Activated T-cell treated with anti-CD3 and anti-CD28 coated beads, Interleukin-2, amount 50 U/mL, for 4 hours (primary cell): ENCODE measurements around the gene RASGEF1C. TPM values are rescaled to one million over a fixed set of nuclear protein-coding genes. Genes with fewer than 3 reads are reported as not detected.

Experiments
- ATAC-seq, 2 donors: fragments of 200-7000 bp; cut with Tn5 transposase; one replicate each; pipeline ENCODE4 v1.10.0; 2021
- DNase-seq: peaks from one replicate; pipeline ENCODE4 v3.0.0-alpha.2; 2020
- H3K27me3 Mint-ChIP-seq: one replicate; pipeline ENCODE4 v1.8.0; 2021; ENCODE audit warnings: low read depth, mixed read lengths
- H3K36me3 Mint-ChIP-seq: one replicate; pipeline ENCODE4 v1.8.0; 2022; ENCODE audit warnings: mixed read lengths; ENCODE audit not compliant: insufficient read depth
- H3K4me1 Mint-ChIP-seq: one replicate; pipeline ENCODE4 v1.8.0; 2021; ENCODE audit warnings: low read depth, mixed read lengths
- H3K4me3 Mint-ChIP-seq: one replicate; pipeline ENCODE4 v1.8.0; 2021; ENCODE audit warnings: mild to moderate bottlenecking, moderate library complexity, mixed read lengths
- H3K9me3 Mint-ChIP-seq: one replicate; pipeline ENCODE4 v1.8.0; 2021; ENCODE audit warnings: mixed read lengths
- total RNA-seq, 3 donors: library from RNA; stranded (reverse); gene quantifications; one replicate each; pipeline ENCODE4 v1.2.1, GENCODE V29; 2021

The RASGEF1C gene
- total RNA-seq, 3 donors from 2014 or later, result not detected

- Mint-ChIP-seq H3K4me3 (no peak overlapping the region), H3K4me1 (no peaks in the 10 kb centered on the region), H3K27me3 (peaks cover 8% of the 10 kb centered on the region), H3K9me3 (peaks cover 4% of the 10 kb centered on the region), H3K36me3 (no peaks in the 10 kb centered on the region)
- DNase-seq, result no peak
- ATAC-seq, result no peak
Measured at GRCh38 chr5:180179442-180180420, 29.3 kb downstream of the RASGEF1C start.

- no peak for ATAC-seq
- no peak overlapping the region for H3K4me3 Mint-ChIP-seq
- no peaks in the 10 kb centered on the region for H3K36me3 Mint-ChIP-seq
- peaks cover 4% of the 10 kb centered on the region for H3K9me3 Mint-ChIP-seq
- no peak for DNase-seq
- H3K27me3 Mint-ChIP-seq, result peaks cover 8% of the 10 kb centered on the region
- no peaks in the 10 kb centered on the region for H3K4me1 Mint-ChIP-seq
Measured at GRCh38 chr5:180178531-180179441, 30.2 kb downstream of the RASGEF1C start.

- DNase-seq (no peak), ATAC-seq (no peak)
- no peaks in the 10 kb centered on the region for H3K9me3 Mint-ChIP-seq
- peaks cover 6% of the 10 kb centered on the region for H3K27me3 Mint-ChIP-seq
- H3K4me3 Mint-ChIP-seq, result no peak overlapping the region
- no peaks in the 10 kb centered on the region for H3K4me1 Mint-ChIP-seq
- no peaks in the 10 kb centered on the region for H3K36me3 Mint-ChIP-seq
Measured at GRCh38 chr5:180176191-180176590, 32.8 kb downstream of the RASGEF1C start.

- Mint-ChIP-seq H3K9me3 (no peaks in the 10 kb centered on the region), H3K27me3 (peaks cover 11% of the 10 kb centered on the region), H3K4me3 (no peak overlapping the region), H3K36me3 (no peaks in the 10 kb centered on the region), H3K4me1 (no peaks in the 10 kb centered on the region)
- ATAC-seq (no peak), DNase-seq (no peak)
Measured at GRCh38 chr5:180175015-180175431, 34.0 kb downstream of the RASGEF1C start.

GRCh38 chr5:180174587-180174972, 34.4 kb downstream of the RASGEF1C start:
- Mint-ChIP-seq H3K36me3 (no peaks in the 10 kb centered on the region), H3K9me3 (no peaks in the 10 kb centered on the region), H3K27me3 (peaks cover 13% of the 10 kb centered on the region), H3K4me3 (no peak overlapping the region), H3K4me1 (no peaks in the 10 kb centered on the region)
- DNase-seq, result no peak
- ATAC-seq, result no peak

GRCh38 chr5:180173875-180174586, 35.0 kb downstream of the RASGEF1C start:
- no peaks in the 10 kb centered on the region for H3K36me3 Mint-ChIP-seq
- DNase-seq (no peak), ATAC-seq (no peak)
- no peak overlapping the region for H3K4me3 Mint-ChIP-seq
- no peaks in the 10 kb centered on the region for H3K4me1 Mint-ChIP-seq
- H3K27me3 Mint-ChIP-seq, result peaks cover 10% of the 10 kb centered on the region
- H3K9me3 Mint-ChIP-seq, result no peaks in the 10 kb centered on the region

- no peak for DNase-seq
- Mint-ChIP-seq H3K9me3 (no peaks in the 10 kb centered on the region), H3K36me3 (no peaks in the 10 kb centered on the region), H3K4me1 (no peaks in the 10 kb centered on the region), H3K4me3 (no peak overlapping the region), H3K27me3 (peaks cover 13% of the 10 kb centered on the region)
- ATAC-seq, result no peak
Measured at GRCh38 chr5:180173198-180173544, 35.8 kb downstream of the RASGEF1C start.

GRCh38 chr5:180172447-180173197, 36.4 kb downstream of the RASGEF1C start:
- no peak overlapping the region for H3K4me3 Mint-ChIP-seq
- peaks cover 14% of the 10 kb centered on the region for H3K27me3 Mint-ChIP-seq
- no peaks in the 10 kb centered on the region for H3K4me1 Mint-ChIP-seq
- DNase-seq (no peak), ATAC-seq (no peak)
- no peaks in the 10 kb centered on the region for H3K9me3 Mint-ChIP-seq
- H3K36me3 Mint-ChIP-seq, result no peaks in the 10 kb centered on the region

GRCh38 chr5:180171568-180172094, 37.4 kb downstream of the RASGEF1C start:
- DNase-seq (no peak), ATAC-seq (no peak)
- Mint-ChIP-seq H3K27me3 (peaks cover 17% of the 10 kb centered on the region), H3K36me3 (no peaks in the 10 kb centered on the region), H3K9me3 (no peaks in the 10 kb centered on the region), H3K4me3 (no peak overlapping the region), H3K4me1 (no peaks in the 10 kb centered on the region)

- no peak for DNase-seq
- no peaks in the 10 kb centered on the region for H3K4me1 Mint-ChIP-seq
Measured at GRCh38 chr5:180170810-180171567, 38.0 kb downstream of the RASGEF1C start.

GRCh38 chr5:180170106-180170809, 38.8 kb downstream of the RASGEF1C start:
- no peaks in the 10 kb centered on the region for H3K4me1 Mint-ChIP-seq

More at GRCh38 chr5:180170810-180171567, 38.0 kb downstream of the RASGEF1C start:
- Mint-ChIP-seq H3K36me3 (no peaks in the 10 kb centered on the region), H3K9me3 (no peaks in the 10 kb centered on the region), H3K27me3 (peaks cover 17% of the 10 kb centered on the region), H3K4me3 (no peak overlapping the region)
- no peak for ATAC-seq

GRCh38 chr5:180169248-180170105, 39.5 kb downstream of the RASGEF1C start:
- peaks cover 20% of the 10 kb centered on the region for H3K27me3 Mint-ChIP-seq
- no peak overlapping the region for H3K4me3 Mint-ChIP-seq
- ATAC-seq (no peak), DNase-seq (no peak)
- H3K36me3 Mint-ChIP-seq, result no peaks in the 10 kb centered on the region
- no peaks in the 10 kb centered on the region for H3K4me1 Mint-ChIP-seq
- H3K9me3 Mint-ChIP-seq, result peaks cover 4% of the 10 kb centered on the region

More at GRCh38 chr5:180170106-180170809, 38.8 kb downstream of the RASGEF1C start:
- H3K36me3 Mint-ChIP-seq, result no peaks in the 10 kb centered on the region
- no peaks in the 10 kb centered on the region for H3K9me3 Mint-ChIP-seq
- peaks cover 17% of the 10 kb centered on the region for H3K27me3 Mint-ChIP-seq
- DNase-seq, result no peak
- ATAC-seq, result no peak
- H3K4me3 Mint-ChIP-seq, result no peak overlapping the region
